Measurements from ENCODE around the gene IZUMO1. TPM values are rescaled to one million over a fixed set of nuclear protein-coding genes. Genes with fewer than 3 reads are reported as not detected.

Gene IZUMO1
- total and polyA plus RNA-seq, 9 of the 15 experiments (the other 6 are each of a cell fraction or from before 2014, with no cell fraction given), result 0.14 to 2.1 (median 0.73) TPM

DNA sequence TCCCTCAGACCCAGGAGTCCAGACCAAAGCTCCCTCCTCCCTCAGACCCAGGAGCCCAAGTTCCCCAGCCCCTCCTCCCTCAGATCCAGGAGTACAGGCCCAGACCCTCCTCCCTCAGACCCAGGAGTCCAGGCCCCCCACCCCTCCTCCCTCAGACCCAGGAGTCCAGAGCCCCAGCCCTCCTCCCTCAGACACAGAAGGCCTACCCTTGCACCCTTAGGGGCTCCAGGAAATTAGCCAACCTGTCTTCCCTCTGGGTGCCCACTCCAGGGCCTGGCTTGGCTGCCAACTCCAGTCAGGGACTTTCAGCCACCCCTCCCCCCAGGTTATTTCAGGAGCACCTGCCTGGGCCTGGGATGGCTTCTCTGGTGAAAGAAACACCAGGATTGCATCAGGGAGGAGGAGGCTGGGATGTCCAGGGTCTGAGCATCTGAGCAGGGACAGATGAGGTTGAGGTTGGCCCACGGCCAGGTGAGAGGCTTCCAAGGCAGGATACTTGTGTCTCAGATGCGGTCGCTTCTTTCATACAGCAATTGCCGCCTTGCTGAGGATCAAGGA lies 8.5 kb upstream of the IZUMO1 start, which contains the start of gene FGF21 (continued):
- TF ChIP-seq, protein P1, sequence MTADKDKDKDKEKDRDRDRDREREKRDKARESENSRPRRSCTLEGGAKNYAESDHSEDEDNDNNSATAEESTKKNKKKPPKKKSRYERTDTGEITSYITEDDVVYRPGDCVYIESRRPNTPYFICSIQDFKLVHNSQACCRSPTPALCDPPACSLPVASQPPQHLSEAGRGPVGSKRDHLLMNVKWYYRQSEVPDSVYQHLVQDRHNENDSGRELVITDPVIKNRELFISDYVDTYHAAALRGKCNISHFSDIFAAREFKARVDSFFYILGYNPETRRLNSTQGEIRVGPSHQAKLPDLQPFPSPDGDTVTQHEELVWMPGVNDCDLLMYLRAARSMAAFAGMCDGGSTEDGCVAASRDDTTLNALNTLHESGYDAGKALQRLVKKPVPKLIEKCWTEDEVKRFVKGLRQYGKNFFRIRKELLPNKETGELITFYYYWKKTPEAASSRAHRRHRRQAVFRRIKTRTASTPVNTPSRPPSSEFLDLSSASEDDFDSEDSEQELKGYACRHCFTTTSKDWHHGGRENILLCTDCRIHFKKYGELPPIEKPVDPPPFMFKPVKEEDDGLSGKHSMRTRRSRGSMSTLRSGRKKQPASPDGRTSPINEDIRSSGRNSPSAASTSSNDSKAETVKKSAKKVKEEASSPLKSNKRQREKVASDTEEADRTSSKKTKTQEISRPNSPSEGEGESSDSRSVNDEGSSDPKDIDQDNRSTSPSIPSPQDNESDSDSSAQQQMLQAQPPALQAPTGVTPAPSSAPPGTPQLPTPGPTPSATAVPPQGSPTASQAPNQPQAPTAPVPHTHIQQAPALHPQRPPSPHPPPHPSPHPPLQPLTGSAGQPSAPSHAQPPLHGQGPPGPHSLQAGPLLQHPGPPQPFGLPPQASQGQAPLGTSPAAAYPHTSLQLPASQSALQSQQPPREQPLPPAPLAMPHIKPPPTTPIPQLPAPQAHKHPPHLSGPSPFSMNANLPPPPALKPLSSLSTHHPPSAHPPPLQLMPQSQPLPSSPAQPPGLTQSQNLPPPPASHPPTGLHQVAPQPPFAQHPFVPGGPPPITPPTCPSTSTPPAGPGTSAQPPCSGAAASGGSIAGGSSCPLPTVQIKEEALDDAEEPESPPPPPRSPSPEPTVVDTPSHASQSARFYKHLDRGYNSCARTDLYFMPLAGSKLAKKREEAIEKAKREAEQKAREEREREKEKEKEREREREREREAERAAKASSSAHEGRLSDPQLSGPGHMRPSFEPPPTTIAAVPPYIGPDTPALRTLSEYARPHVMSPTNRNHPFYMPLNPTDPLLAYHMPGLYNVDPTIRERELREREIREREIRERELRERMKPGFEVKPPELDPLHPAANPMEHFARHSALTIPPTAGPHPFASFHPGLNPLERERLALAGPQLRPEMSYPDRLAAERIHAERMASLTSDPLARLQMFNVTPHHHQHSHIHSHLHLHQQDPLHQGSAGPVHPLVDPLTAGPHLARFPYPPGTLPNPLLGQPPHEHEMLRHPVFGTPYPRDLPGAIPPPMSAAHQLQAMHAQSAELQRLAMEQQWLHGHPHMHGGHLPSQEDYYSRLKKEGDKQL (CRISPR knock-in tag; IDR thresholded peaks at IDR 0.05; ENCODE audit: borderline replicate concordance), result no peak
- TF ChIP-seq ADNP (tag; IDR thresholded peaks at IDR 0.05), result no peak
- no peak for TF ChIP-seq EWSR1 (IDR thresholded peaks at IDR 0.05; ENCODE audit: borderline replicate concordance, low read depth, partially characterized antibody)
- TF ChIP-seq NR2F6 (CRISPR knock-in tag; IDR thresholded peaks at IDR 0.05), result no peak
- TF ChIP-seq ZNF41 (CRISPR knock-in tag; conservative IDR thresholded peaks at IDR 0.05), result no peak
- 0 out of 2 replicates have a peak, but pooled peaks have one; percentile 66 for TF ChIP-seq SMAD4 (CRISPR knock-in tag; conservative IDR thresholded peaks at IDR 0.05)
- no peak for TF ChIP-seq EGR1 (conservative IDR thresholded peaks at IDR 0.05)
- TF ChIP-seq, protein P2, sequence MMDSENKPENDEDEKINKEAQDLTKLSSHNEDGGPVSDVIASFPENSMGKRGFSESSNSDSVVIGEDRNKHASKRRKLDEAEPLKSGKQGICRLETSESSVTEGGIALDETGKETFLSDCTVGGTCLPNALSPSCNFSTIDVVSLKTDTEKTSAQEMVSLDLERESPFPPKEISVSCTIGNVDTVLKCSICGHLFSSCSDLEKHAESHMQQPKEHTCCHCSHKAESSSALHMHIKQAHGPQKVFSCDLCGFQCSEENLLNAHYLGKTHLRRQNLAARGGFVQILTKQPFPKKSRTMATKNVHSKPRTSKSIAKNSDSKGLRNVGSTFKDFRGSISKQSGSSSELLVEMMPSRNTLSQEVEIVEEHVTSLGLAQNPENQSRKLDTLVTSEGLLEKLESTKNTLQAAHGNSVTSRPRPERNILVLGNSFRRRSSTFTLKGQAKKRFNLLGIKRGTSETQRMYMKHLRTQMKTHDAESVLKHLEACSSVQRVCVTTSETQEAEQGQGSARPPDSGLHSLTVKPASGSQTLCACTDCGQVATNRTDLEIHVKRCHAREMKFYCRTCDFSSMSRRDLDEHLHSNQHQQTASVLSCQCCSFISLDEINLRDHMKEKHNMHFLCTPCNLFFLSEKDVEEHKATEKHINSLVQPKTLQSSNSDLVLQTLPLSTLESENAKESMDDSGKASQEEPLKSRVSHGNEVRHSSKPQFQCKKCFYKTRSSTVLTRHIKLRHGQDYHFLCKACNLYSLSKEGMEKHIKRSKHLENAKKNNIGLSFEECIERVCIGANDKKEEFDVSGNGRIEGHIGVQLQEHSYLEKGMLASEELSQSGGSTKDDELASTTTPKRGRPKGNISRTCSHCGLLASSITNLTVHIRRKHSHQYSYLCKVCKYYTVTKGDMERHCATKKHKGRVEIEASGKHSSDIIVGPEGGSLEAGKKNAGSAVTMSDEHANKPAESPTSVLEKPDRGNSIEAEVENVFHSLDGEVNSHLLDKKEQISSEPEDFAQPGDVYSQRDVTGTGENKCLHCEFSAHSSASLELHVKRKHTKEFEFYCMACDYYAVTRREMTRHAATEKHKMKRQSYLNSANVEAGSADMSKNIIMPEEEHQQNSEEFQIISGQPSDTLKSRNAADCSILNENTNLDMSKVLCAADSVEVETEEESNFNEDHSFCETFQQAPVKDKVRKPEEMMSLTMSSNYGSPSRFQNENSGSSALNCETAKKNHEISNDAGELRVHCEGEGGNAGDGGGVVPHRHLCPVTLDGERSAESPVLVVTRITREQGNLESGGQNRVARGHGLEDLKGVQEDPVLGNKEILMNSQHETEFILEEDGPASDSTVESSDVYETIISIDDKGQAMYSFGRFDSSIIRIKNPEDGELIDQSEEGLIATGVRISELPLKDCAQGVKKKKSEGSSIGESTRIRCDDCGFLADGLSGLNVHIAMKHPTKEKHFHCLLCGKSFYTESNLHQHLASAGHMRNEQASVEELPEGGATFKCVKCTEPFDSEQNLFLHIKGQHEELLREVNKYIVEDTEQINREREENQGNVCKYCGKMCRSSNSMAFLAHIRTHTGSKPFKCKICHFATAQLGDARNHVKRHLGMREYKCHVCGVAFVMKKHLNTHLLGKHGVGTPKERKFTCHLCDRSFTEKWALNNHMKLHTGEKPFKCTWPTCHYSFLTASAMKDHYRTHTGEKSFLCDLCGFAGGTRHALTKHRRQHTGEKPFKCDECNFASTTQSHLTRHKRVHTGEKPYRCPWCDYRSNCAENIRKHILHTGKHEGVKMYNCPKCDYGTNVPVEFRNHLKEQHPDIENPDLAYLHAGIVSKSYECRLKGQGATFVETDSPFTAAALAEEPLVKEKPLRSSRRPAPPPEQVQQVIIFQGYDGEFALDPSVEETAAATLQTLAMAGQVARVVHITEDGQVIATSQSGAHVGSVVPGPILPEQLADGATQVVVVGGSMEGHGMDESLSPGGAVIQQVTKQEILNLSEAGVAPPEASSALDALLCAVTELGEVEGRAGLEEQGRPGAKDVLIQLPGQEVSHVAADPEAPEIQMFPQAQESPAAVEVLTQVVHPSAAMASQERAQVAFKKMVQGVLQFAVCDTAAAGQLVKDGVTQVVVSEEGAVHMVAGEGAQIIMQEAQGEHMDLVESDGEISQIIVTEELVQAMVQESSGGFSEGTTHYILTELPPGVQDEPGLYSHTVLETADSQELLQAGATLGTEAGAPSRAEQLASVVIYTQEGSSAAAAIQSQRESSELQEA (IDR thresholded peaks at IDR 0.05; ENCODE audit: low read depth), result no peak
- TF ChIP-seq, protein P3, sequence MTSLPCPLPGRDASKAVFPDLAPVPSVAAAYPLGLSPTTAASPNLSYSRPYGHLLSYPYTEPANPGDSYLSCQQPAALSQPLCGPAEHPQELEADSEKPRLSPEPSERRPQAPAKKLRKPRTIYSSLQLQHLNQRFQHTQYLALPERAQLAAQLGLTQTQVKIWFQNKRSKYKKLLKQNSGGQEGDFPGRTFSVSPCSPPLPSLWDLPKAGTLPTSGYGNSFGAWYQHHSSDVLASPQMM (CRISPR knock-in tag; IDR thresholded peaks at IDR 0.05), result no peak
- no peak for TF ChIP-seq LARP7 (IDR thresholded peaks at IDR 0.05)
- TF ChIP-seq MXI1 (IDR thresholded peaks at IDR 0.05; ENCODE audit: low read depth, low read length), result no peak
- TF ChIP-seq KLF13 (tag; IDR thresholded peaks at IDR 0.05; ENCODE audit: borderline replicate concordance, low read depth), result no peak
- no peak for TF ChIP-seq ZNF347 (CRISPR knock-in tag; IDR thresholded peaks at IDR 0.05; ENCODE audit: low read depth)
- TF ChIP-seq HNRNPLL (IDR thresholded peaks at IDR 0.05; ENCODE audit: low read depth, low read length, poor library complexity, severe bottlenecking), result no peak
